ENCODE data around the gene SNRNP48.

DNA sequence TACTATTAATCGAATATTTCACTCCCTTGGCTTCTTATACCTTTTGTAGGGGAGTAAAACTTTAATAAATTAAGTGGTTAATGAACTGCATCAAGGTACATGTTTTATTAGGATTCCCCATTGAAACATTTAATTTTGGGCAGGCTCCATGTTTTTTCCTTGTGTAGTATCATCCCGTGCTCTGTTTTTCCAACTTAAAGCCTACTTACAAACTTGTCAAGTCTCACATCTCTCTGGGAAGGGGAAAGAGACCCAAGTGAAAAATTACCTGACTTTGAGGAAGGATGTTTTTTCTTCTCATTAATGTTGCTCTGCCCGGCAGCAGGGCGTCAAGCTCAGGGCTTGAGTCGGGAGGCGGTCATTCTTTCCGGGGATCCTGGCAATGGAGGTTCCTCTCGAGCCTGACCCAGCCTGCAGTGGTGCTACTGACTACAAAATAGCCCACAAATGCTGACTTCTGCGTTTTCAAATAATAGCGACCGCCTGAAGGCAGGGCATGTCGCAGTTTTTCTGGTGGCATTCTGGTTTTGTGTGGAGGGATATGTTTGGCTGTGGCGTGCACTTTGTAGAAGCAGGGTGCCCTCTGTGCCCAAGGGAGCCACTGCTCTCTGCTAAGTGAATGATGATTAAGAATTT is 46.1 kb upstream of the SNRNP48 start:
- TF ChIP-seq, protein P1, sequence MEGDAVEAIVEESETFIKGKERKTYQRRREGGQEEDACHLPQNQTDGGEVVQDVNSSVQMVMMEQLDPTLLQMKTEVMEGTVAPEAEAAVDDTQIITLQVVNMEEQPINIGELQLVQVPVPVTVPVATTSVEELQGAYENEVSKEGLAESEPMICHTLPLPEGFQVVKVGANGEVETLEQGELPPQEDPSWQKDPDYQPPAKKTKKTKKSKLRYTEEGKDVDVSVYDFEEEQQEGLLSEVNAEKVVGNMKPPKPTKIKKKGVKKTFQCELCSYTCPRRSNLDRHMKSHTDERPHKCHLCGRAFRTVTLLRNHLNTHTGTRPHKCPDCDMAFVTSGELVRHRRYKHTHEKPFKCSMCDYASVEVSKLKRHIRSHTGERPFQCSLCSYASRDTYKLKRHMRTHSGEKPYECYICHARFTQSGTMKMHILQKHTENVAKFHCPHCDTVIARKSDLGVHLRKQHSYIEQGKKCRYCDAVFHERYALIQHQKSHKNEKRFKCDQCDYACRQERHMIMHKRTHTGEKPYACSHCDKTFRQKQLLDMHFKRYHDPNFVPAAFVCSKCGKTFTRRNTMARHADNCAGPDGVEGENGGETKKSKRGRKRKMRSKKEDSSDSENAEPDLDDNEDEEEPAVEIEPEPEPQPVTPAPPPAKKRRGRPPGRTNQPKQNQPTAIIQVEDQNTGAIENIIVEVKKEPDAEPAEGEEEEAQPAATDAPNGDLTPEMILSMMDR (IDR thresholded peaks at IDR 0.05): no peak
- peak in 1 of 4 donors; percentile 8 for TF ChIP-seq POLR2A (IDR thresholded peaks at IDR 0.05)

Data from esophagus squamous epithelium (tissue), 4 donors.